Activated naive CD8-positive, alpha-beta T cell (primary cell): ENCODE results near the gene ECD.

Source experiments
- H3K27ac Mint-ChIP-seq: one replicate; pipeline ENCODE4 v1.8.0; 2021; ENCODE audit warnings: mixed read lengths
- H3K27me3 Mint-ChIP-seq: one replicate; pipeline ENCODE4 v1.8.0; 2021; ENCODE audit warnings: mixed read lengths
- H3K36me3 Mint-ChIP-seq: one replicate; pipeline ENCODE4 v1.8.0; 2021; ENCODE audit warnings: mixed read lengths
- H3K4me1 Mint-ChIP-seq: one replicate; pipeline ENCODE4 v1.8.0; 2021; ENCODE audit warnings: low read depth, mixed read lengths
- H3K4me3 Mint-ChIP-seq: one replicate; pipeline ENCODE4 v1.8.0; 2021; ENCODE audit warnings: mild to moderate bottlenecking, mixed read lengths
- H3K9me3 Mint-ChIP-seq: one replicate; pipeline ENCODE4 v1.8.0; 2021; ENCODE audit warnings: low read depth, mixed read lengths

Gene ECD

GRCh38 chr10:73096041-73096448 lies 71.8 kb downstream of the ECD start:
- peak overlapping the region; percentile 90 for H3K4me3 Mint-ChIP-seq
- no peaks in the 10 kb centered on the region for H3K27me3 Mint-ChIP-seq
- peaks cover 3% of the 10 kb centered on the region for H3K36me3 Mint-ChIP-seq
- no peaks in the 10 kb centered on the region for H3K9me3 Mint-ChIP-seq
- peaks cover 36% of the 10 kb centered on the region for H3K4me1 Mint-ChIP-seq
- H3K27ac Mint-ChIP-seq: peak overlapping the region; percentile 96

DNA sequence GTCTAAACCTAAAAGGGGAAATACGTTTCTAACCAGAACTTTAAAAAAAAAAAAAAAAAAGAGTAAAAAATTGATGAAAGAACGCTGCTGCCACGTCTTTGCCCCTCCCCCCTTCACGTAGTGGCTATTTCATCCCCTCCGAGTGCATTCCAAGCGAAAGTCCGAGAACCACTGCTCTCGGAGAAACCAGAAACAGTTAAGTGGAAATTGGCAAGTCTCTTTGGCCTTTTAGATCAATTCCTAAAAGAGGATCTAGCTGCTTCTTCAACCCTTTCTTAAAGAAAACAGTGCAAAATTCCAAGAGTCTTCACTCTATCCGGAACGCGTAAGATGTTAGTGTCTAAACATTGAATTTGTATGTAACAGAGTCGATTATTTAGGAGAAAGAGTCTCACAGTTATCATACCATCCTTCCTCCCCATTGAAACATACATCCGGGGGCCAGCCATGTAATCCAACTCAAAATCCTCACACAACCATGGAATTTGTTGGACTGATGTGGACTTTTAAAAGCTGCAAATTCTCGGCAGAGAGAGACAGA lies 72.3 kb downstream of the ECD start:
- Mint-ChIP-seq H3K4me3 (peak overlapping the region; percentile 90), H3K36me3 (peaks cover 3% of the 10 kb centered on the region), H3K4me1 (peaks cover 36% of the 10 kb centered on the region), H3K9me3 (no peaks in the 10 kb centered on the region), H3K27ac (peak overlapping the region; percentile 96), H3K27me3 (no peaks in the 10 kb centered on the region)

DNA sequence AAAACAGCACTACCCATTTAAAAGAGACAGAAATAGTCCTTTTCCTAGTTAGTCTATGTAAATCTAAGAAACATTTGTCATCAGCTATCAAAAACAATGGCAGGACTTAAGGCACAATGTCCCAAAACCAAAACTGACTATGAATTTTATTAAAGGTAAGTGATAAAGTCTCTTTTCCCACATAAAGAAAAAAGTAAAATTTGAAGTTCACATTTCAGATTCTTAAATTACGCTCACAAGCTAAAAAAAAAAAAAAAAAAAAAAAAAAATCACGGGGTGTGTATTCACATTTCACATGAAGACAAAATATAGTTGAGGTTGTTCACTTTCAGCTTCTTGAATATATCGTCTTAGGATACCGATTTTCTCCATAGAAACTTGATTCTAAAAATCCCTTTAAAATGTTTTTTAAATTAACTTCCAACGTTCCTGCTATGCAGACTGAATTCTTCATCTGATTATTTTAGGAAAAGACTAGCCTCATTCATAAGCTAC lies 72.8 kb downstream of the ECD start:
- H3K9me3 Mint-ChIP-seq: no peaks in the 10 kb centered on the region
- H3K27ac Mint-ChIP-seq: peak overlapping the region; percentile 96
- peaks cover 3% of the 10 kb centered on the region for H3K36me3 Mint-ChIP-seq
- H3K27me3 Mint-ChIP-seq: no peaks in the 10 kb centered on the region
- H3K4me1 Mint-ChIP-seq: peaks cover 36% of the 10 kb centered on the region
- peak overlapping the region; percentile 90 for H3K4me3 Mint-ChIP-seq

DNA sequence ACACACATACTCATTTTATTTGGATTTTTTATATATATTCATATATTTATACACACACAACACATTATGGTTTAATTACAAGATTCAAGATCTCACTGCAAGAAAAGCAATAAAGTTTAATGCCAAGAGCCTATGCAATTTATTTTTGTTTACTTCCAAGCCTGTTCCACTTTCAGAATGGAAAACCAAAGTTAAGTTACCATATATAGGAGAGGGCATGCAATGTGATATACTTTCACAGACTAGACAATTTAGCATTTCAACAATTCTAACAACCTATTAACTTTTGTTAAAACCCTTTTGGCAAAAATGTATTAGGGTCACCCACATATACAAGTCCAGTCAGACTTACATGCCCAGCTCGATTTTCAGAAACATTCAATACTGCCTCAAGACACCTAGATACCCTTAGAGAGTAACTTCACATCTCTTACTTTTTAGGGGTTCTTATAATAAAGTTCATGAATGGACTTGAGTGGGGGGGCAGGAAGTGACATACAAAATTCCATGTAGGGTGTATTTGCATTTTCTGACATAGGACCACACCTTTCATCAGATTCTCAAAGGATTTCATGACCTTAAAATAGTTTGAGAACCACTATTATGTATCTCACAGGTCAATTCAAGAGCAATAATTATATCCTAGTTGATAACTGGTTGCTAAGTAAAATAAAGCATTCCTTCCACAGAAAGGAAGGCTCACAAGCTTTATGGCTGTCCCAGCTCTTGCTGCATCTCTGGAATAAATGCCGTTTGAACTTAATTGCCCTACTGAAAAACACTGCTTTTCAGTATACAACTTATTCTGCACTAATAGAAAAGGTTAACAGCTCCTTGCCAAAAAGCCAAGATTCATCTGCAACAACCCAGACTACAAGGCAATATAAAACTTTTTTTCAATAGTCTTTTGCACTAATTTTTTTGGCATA lies 73.6 kb downstream of the ECD start:
- peak overlapping the region; percentile 90 for H3K4me3 Mint-ChIP-seq
- H3K27me3 Mint-ChIP-seq: no peaks in the 10 kb centered on the region
- H3K9me3 Mint-ChIP-seq: no peaks in the 10 kb centered on the region
- H3K36me3 Mint-ChIP-seq: peaks cover 3% of the 10 kb centered on the region
- peaks cover 36% of the 10 kb centered on the region for H3K4me1 Mint-ChIP-seq
- H3K27ac Mint-ChIP-seq: no peak overlapping the region

DNA sequence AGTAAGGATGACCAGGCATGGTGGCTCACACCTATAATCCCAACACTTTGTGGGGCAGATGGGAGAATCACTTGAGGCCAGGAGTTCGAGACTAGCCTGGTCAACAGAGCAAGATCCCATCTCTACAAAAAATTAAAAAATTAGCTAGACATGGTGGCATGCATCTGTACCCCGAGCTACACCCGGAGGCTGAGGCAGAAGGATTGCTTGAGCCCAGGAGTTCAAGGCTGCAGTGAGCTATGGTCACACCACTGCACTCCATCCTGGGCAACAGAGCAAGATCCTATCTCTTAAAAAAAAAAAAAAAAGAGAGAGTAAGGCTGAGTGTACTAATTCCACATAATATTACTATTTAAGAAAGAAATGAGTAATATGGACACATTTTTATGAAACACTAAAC lies 75.0 kb downstream of the ECD start:
- H3K36me3 Mint-ChIP-seq: peaks cover 3% of the 10 kb centered on the region
- no peaks in the 10 kb centered on the region for H3K9me3 Mint-ChIP-seq
- H3K27me3 Mint-ChIP-seq: no peaks in the 10 kb centered on the region
- peaks cover 34% of the 10 kb centered on the region for H3K4me1 Mint-ChIP-seq
- H3K4me3 Mint-ChIP-seq: no peak overlapping the region
- no peak overlapping the region for H3K27ac Mint-ChIP-seq

GRCh38 chr10:73088304-73088703 lies 79.5 kb downstream of the ECD start:
- Mint-ChIP-seq H3K27ac (no peak overlapping the region), H3K27me3 (no peaks in the 10 kb centered on the region), H3K4me1 (peaks cover 14% of the 10 kb centered on the region), H3K4me3 (no peak overlapping the region), H3K36me3 (peaks cover 3% of the 10 kb centered on the region), H3K9me3 (no peaks in the 10 kb centered on the region)

DNA sequence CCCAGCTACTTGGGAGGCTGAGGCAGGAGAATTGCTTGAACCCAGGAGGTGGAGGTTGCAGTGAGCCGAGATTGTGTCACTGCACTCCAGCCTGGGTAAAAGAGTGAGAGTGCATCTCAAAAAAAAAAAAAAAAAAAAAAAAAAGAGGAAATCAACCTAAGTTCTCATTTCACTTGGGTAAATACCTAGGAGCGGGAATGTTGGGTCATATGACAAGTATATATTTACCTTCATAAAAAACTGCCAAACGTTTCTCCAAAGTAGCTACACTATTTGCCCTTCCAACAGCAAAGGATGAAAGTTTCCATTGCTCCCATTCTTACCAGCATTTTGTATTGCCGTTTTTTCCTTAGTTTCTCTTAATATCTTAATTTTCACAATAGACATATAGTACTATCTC lies 81.0 kb downstream of the ECD start:
- no peak overlapping the region for H3K27ac Mint-ChIP-seq
- H3K4me1 Mint-ChIP-seq: peaks cover 14% of the 10 kb centered on the region
- no peak overlapping the region for H3K4me3 Mint-ChIP-seq
- no peaks in the 10 kb centered on the region for H3K27me3 Mint-ChIP-seq
- no peaks in the 10 kb centered on the region for H3K9me3 Mint-ChIP-seq
- H3K36me3 Mint-ChIP-seq: peaks cover 1% of the 10 kb centered on the region

DNA sequence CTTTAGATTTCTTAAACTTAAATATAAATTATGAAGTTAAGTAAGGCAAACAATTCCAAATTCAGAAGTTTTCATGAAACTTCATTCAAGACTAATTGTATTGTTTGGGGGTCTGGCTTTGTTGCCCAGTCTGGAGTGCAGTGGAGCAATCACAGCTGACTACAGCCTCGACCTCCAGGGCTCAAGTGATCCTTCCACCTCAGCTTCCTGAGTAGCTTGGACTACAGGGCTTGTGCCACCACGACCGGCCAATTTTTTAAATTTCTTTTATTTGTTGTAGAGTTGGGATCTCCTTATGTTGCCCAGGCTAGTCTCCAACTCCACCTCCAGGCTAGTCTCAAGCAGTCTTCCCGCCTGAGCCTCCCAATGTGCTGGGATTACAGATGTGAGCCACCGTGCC lies 83.6 kb downstream of the ECD start:
- Mint-ChIP-seq H3K27ac (no peak overlapping the region), H3K4me3 (no peak overlapping the region), H3K9me3 (no peaks in the 10 kb centered on the region), H3K4me1 (peaks cover 15% of the 10 kb centered on the region), H3K27me3 (no peaks in the 10 kb centered on the region), H3K36me3 (no peaks in the 10 kb centered on the region)
